ENCODE data around the gene POMP. TPM values are rescaled to one million over a fixed set of nuclear protein-coding genes. Genes with fewer than 3 reads are reported as not detected.

The POMP gene, protein sequence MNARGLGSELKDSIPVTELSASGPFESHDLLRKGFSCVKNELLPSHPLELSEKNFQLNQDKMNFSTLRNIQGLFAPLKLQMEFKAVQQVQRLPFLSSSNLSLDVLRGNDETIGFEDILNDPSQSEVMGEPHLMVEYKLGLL
- 10 to 100 TPM; 10.6 to 39.9 TPM for total RNA-seq

DNA sequence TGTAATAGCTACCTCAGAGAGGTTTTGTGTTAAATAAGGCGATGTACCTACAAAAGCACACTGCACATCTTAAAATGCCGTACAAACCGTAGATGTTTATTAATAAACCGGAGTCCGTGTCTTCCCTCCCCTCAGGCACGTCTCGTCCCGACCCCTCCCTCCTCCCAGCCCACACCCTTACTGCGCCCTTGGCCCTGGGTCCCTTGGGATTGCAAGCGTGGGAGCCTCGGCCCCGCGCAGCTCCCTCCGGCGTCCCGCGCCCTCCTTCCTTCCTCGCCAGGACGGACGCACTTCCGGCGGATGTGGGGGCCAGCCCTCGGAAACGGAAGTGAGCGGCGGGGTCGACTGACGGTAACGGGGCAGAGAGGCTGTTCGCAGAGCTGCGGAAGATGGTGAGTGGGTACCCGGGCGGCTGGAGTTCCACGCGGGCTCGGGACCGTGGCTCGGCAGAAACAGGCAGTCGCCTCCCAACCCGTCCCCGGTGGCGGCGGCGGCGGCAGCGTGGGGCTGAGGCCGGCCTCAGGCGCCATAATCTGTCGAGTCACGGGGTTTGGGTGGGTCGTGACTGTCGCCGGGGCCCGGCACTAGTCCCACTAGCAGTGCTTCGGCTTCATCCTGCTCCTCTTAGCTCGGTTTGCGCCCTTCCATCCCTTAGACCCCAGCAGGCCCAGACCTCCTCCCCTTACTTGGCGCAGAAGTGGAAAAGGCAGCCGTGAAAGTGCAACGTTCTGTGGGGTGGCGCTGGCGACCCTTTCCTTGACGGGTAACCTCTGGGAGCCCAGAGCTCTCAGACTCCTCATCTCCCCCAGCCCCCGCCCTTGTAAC lies at the start of gene POMP:
Gene POMP, plus strand, starts transcription at position 335 of the 825 bp plus-strand sequence. Its CDS starts 55 bp downstream, at position 390.
- peak; percentile 87 to 90 (median 88) for DNase-seq
- Histone ChIP-seq H3K4me3 (peak within 1 kb of the TSS; percentile 73 to 97), H3K27me3 (no peaks in the 10 kb centered on the region), H3K27ac (peak within 1 kb of the TSS; percentile 55 to 86 (median 77)), H3K9me3 (no peaks in the 10 kb centered on the region), H3K36me3 (replicated peaks in 1 of 2; ENCODE audit: insufficient read depth in 1 of 2, low read depth in 2 of 2) (peaks cover 0 to 2% of the 10 kb centered on the region in 2 donors), H3K4me1 (peaks cover 26% of the 10 kb centered on the region)
- WGBS, 2 donors = 0% methylated on average over 16 to 64 of the region's 64 CpGs
- ATAC-seq = peak; percentile 96
- intact Hi-C loops (cut with DNase I) = no loop called here
- TF ChIP-seq, protein P1, sequence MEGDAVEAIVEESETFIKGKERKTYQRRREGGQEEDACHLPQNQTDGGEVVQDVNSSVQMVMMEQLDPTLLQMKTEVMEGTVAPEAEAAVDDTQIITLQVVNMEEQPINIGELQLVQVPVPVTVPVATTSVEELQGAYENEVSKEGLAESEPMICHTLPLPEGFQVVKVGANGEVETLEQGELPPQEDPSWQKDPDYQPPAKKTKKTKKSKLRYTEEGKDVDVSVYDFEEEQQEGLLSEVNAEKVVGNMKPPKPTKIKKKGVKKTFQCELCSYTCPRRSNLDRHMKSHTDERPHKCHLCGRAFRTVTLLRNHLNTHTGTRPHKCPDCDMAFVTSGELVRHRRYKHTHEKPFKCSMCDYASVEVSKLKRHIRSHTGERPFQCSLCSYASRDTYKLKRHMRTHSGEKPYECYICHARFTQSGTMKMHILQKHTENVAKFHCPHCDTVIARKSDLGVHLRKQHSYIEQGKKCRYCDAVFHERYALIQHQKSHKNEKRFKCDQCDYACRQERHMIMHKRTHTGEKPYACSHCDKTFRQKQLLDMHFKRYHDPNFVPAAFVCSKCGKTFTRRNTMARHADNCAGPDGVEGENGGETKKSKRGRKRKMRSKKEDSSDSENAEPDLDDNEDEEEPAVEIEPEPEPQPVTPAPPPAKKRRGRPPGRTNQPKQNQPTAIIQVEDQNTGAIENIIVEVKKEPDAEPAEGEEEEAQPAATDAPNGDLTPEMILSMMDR (IDR thresholded peaks at IDR 0.05) = no peak
- TF ChIP-seq POLR2A (IDR thresholded peaks at IDR 0.05) = peak; percentile 77 to 95 (median 91)

DNA sequence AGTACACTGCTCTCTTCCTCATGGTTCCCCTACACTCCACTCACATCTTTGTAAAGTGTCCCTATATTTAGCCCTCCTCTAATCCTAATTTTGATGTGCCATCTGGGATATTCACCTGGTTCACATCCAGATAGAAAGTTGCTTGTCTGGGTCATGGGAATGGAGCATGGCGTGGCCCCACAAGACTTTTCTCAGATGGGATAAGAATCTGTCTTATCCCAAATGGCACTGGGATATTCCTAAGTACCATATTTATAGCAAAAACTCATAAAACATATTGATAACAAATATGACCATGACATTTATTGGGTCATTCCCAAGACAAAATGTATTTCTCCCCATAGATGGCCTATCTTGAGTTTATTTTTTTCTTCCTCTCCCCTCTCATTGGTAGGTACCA lies 49.5 kb upstream of the POMP start:
- Histone ChIP-seq H3K4me1 (no peaks in the 10 kb centered on the region), H3K36me3 (replicated peaks in 1 of 2; ENCODE audit: insufficient read depth in 1 of 2, low read depth in 2 of 2) (no peaks in the 10 kb centered on the region), H3K27ac (no peak overlapping the region), H3K27me3 (no peaks in the 10 kb centered on the region), H3K4me3 (no peak overlapping the region), H3K9me3 (no peaks in the 10 kb centered on the region)
- ATAC-seq = no peak
- 92 to 100% methylated on average over 1 of the region's 1 CpG for WGBS, 2 donors
- intact Hi-C loops (cut with DNase I) = no loop called here
- no peak for DNase-seq
- TF ChIP-seq POLR2A (IDR thresholded peaks at IDR 0.05) = no peak
- TF ChIP-seq, protein P1 (IDR thresholded peaks at IDR 0.05) = no peak

DNA sequence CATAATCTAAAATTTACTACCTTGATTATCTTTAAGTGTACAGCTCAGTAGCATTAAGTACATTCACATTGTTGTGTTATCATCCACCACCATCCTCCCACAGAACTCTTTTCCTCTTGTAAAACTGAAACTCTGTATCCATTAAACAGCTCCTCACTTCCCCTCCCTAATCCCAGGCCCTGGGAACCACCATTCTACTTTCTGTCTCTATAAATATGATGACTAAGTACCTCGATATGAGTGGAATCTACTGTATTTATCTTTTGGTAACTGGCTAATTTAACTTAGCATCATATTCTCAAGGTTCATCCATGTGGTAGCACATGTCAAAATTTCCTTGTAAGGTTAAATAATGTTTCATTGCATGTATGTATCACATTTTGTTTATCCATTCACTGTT lies 49.0 kb upstream of the POMP start:
- Histone ChIP-seq H3K9me3 (no peaks in the 10 kb centered on the region), H3K36me3 (replicated peaks in 1 of 2; ENCODE audit: insufficient read depth in 1 of 2, low read depth in 2 of 2) (no peaks in the 10 kb centered on the region), H3K27me3 (no peaks in the 10 kb centered on the region), H3K27ac (no peak overlapping the region), H3K4me1 (no peaks in the 10 kb centered on the region), H3K4me3 (no peak overlapping the region)
- ATAC-seq (no peak), DNase-seq (no peak)
- intact Hi-C loops (cut with DNase I) = no loop called here
- WGBS, 2 donors = 68 to 85% methylated on average over 1 of the region's 1 CpG
- TF ChIP-seq POLR2A (IDR thresholded peaks at IDR 0.05) = no peak
- TF ChIP-seq, protein P1 (IDR thresholded peaks at IDR 0.05) = no peak

DNA sequence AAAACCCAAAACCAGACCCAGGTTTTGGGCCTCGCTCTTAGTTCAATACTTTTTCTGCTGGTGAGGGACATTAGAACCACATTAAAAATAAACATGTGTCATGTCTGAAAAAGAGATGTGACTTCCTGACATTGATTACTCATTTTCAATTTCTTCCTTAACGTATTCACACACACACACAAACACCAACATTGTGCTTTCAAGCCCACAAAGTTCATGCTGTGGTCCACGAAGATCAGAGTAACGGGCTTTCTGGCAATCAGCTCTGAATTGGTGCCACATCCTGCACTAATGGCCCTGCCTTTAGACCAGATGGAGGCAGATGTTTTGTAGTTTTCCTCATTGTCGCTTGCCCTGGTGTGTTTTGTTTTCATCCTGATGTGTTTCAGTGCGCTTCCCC lies 47.9 kb upstream of the POMP start:
- WGBS, 2 donors = 70 to 72% methylated on average over 6 of the region's 6 CpGs
- no peak overlapping the region for H3K4me3 ChIP-seq
- intact Hi-C loops (cut with DNase I) = no loop called here
- H3K27ac ChIP-seq = no peak overlapping the region
- H3K9me3 ChIP-seq = no peaks in the 10 kb centered on the region
- no peaks in the 10 kb centered on the region for H3K27me3 ChIP-seq
- ATAC-seq (no peak), DNase-seq (no peak)
- TF ChIP-seq, protein P1 (IDR thresholded peaks at IDR 0.05) = no peak
- no peak for TF ChIP-seq POLR2A (IDR thresholded peaks at IDR 0.05)
- no peaks in the 10 kb centered on the region for H3K4me1 ChIP-seq
- no peaks in the 10 kb centered on the region for H3K36me3 ChIP-seq (replicated peaks in 1 of 2; ENCODE audit: insufficient read depth in 1 of 2, low read depth in 2 of 2)

Data from body of pancreas (tissue), 4 donors.